Stimulated activated naive B cell treated with anti-CD40 and anti-IgM and Interleukin-4, amounts not matched to agents 10 μg/mL and 1 μg/mL and 100 μg/mL, for 72 hours (primary cell): ENCODE measurements around the gene C2orf76.
A peak's percentile ranks its signal among the peaks of the same experiment; 100 is the strongest.
"Not testable (repeated sequence)": the region's sequence is repeated elsewhere in the genome, so short reads cannot be mapped to it uniquely, and the experiment has no call there.

ENCODE experiments used
- ATAC-seq, 2 donors: fragments of 150-1000 bp; cut with Tn5 transposase; replicated peaks; 2 replicates each; pipeline ENCODE4 v1.10.0; 2021; ENCODE audit warnings: moderate library complexity in 1 of 2
- DNase-seq: peaks from one replicate; pipeline ENCODE4 v3.0.0; 2021
- H3K27ac Mint-ChIP-seq: one replicate; pipeline ENCODE4 v1.8.0; 2022; ENCODE audit warnings: mild to moderate bottlenecking, mixed read lengths
- H3K27me3 Mint-ChIP-seq, 2 donors: one replicate each; pipeline ENCODE4 v1.8.0; 2022; ENCODE audit warnings: mixed read lengths in 2 of 2
- H3K36me3 Mint-ChIP-seq, 2 donors: one replicate each; pipeline ENCODE4 v1.8.0; 2022; ENCODE audit warnings: mixed read lengths in 2 of 2, mild to moderate bottlenecking in 1 of 2
- H3K4me1 Mint-ChIP-seq, 2 donors: one replicate each; pipeline ENCODE4 v1.8.0; 2022; ENCODE audit warnings: mixed read lengths in 2 of 2, mild to moderate bottlenecking in 1 of 2
- H3K4me3 Mint-ChIP-seq, 2 donors: one replicate each; pipeline ENCODE4 v1.8.0; 2022; ENCODE audit warnings: mild to moderate bottlenecking in 2 of 2, mixed read lengths in 2 of 2, moderate library complexity in 1 of 2
- H3K9me3 Mint-ChIP-seq, 2 donors: one replicate each; pipeline ENCODE4 v1.8.0; 2022; ENCODE audit warnings: mixed read lengths in 2 of 2, mild to moderate bottlenecking in 1 of 2

The C2orf76 gene

DNA sequence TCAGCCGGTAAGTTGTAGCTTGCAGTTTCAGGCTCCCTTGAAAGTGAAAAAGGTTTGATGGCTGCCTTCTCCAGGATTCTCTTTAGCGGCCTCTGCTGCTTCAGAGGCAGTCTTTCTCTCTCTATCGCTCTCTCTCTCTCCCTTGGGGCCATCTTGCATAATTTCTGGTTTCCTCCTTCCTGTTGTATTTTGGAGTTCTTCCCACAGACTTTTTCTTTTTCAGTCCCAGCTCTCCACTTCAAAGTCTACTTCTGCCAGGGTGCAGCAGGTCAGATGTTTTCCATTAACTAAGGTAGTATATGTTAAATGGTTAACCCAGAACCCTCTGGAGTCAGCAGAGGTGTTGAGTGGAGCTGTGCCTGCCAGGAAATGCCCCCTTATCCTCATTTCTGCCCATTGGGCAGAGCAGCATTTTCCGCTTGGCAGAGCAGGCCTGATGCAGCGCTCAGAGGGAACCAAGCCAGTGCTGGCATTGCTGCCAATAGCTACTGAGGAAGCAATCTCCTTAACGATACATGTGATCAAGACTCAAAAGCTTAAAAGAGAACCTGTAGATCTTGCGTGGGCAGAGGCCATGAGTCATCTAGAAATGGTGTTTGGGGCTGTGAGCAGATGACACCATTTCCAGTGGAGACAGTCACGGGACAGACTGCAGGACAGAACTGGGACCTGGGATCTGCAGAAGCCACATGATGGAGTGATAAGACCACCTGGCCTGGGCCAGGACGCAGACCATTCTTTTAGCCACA, 20.9 kb upstream of the C2orf76 start:
- peaks cover 0 to 9% of the 10 kb centered on the region in 2 donors for H3K27me3 Mint-ChIP-seq
- peak overlapping the region; percentile 14 to 15 for H3K4me3 Mint-ChIP-seq
- H3K9me3 Mint-ChIP-seq, result no peaks in the 10 kb centered on the region
- ATAC-seq (peak; percentile 95 to 96), DNase-seq (peak; percentile 41)
- H3K36me3 Mint-ChIP-seq, result no peaks in the 10 kb centered on the region
- peaks cover 6 to 17% of the 10 kb centered on the region in 2 donors for H3K4me1 Mint-ChIP-seq
- H3K27ac Mint-ChIP-seq, result peak overlapping the region; percentile 25

DNA sequence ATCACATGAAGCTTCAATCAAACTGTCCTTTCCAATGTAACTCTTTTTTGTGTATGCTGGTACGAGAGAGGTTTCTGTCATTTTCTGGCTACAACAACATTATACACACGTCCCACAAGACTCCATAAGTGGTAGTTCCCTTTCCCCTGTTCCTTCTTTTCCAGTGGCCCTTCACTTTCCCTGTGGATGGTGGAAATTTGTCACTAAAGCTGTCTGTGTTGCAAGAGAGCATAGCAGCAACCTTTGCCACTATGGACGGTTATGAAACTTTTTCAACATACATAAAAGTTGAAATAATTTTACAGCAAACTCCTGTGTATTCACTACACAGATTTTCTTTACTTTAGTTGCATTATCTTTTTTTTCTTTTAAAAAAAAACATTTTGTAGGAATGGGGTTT, 18.8 kb upstream of the C2orf76 start:
- no peak for ATAC-seq
- no peak overlapping the region for H3K27ac Mint-ChIP-seq

DNA sequence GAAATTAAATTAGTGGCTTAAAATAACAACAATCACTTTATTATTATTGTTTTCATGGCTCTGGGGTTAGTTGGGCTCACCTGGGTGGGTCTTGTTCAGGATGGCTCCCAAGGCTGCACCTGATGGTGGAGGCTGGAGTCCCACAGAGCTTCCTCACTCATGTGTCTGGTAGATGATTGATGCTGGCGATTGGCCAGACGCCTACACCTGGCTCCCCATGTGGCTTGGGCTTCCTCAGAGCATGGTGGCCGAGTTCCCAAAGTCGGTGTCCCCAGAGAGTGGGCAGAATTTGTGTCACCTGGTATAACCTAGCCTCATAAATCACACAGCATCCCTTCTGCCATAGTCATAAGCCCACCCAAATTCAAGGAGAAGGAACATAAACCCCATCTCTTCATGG, 18.3 kb upstream of the C2orf76 start:
- DNase-seq, result no peak
- Mint-ChIP-seq H3K9me3 (no peaks in the 10 kb centered on the region), H3K4me1 (peaks cover 6 to 17% of the 10 kb centered on the region in 2 donors), H3K27me3 (peaks cover 0 to 9% of the 10 kb centered on the region in 2 donors), H3K36me3 (no peaks in the 10 kb centered on the region), H3K4me3 (no peak overlapping the region), H3K27ac (no peak overlapping the region)
- no peak for ATAC-seq

More for the DNA sequence above, 18.8 kb upstream of the C2orf76 start:
- Mint-ChIP-seq H3K4me1 (peaks cover 6 to 17% of the 10 kb centered on the region in 2 donors), H3K4me3 (no peak overlapping the region), H3K27me3 (peaks cover 0 to 9% of the 10 kb centered on the region in 2 donors), H3K36me3 (no peaks in the 10 kb centered on the region), H3K9me3 (no peaks in the 10 kb centered on the region)
- DNase-seq, result no peak

DNA sequence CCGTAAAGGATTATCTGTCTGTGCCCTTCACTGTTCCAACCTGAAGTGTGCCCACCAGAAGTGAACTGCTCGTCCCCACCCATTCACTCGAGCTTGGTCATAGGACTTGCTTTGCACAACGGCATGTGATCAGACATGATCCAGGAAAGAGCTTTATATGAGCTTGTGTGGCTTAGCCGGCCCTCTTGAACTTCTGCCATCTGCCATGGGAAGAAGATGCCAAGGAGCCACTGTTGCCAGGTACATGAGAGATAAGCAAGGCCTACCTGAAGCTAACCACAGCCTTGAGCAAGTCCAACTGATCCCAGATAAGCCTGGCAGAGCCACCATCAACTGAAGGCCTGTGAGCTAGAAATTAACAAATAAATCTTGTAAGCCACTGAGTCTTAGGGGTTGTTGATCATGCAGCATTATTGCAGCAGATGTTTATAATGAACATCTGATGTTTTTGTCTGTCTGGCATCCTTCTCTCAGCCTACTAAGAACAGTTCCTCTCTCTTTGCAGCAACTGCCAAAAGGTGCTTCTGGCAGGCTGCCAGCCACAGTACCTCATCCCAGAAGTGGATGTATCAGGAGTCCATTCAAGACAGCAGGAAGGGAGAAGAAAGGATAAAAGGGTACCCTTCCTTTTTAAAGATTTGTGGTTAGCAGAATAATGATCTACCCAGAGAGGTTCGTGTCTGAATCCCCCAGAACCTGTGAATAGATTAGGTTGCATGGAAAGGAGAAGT, 16.9 kb upstream of the C2orf76 start:
- DNase-seq, result no peak
- ATAC-seq, result no peak
- peaks cover 0 to 9% of the 10 kb centered on the region in 2 donors for H3K27me3 Mint-ChIP-seq
- H3K36me3 Mint-ChIP-seq, result no peaks in the 10 kb centered on the region
- no peak overlapping the region for H3K27ac Mint-ChIP-seq
- H3K9me3 Mint-ChIP-seq, result no peaks in the 10 kb centered on the region
- peaks cover 6 to 17% of the 10 kb centered on the region in 2 donors for H3K4me1 Mint-ChIP-seq
- H3K4me3 Mint-ChIP-seq, result no peak overlapping the region

DNA sequence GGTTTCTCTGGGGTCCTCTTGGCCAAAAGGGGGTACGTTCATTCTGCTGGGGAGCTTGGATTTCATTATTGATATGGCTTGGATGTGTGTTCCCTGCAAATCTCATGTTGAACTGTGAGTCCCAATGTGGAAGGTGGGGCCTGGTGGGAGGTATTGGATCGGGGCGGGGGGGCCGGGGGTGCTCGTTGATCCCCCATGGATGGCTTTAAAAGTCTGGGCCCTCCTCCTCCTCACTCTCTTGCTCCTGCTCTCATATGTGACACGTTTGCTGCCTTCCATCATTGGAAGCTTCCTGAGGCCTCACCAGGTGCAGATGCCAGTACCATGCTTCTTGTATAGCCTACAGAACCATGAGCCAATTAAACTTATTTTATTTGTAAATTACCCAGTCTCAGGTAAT, 11.9 kb upstream of the C2orf76 start:
- no peaks in the 10 kb centered on the region for H3K27me3 Mint-ChIP-seq
- peaks cover 15 to 25% of the 10 kb centered on the region in 2 donors for H3K36me3 Mint-ChIP-seq
- DNase-seq (no peak), ATAC-seq (no peak)
- H3K4me1 Mint-ChIP-seq, result peaks cover 3 to 20% of the 10 kb centered on the region in 2 donors
- H3K9me3 Mint-ChIP-seq, result peaks cover 3 to 5% of the 10 kb centered on the region in 2 donors
- no peak overlapping the region for H3K4me3 Mint-ChIP-seq
- no peak overlapping the region for H3K27ac Mint-ChIP-seq

DNA sequence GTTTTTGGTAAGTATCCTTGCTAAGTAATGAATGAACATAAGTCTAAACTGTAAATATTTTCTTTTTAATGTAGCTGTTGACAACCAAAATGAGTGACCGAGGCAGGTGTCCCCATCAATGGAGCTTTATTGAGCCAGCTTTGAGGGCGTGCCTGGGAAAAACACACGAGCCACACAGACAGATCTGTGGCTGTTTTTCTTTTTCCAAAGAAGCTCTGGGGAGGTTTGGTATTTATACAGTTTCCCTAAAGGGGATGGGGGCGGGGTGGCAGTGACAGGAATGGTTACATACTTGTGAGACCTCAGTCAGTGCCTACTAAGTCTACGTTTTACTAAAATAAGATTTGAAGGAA, 11.3 kb upstream of the C2orf76 start:
- no peak for ATAC-seq

DNA sequence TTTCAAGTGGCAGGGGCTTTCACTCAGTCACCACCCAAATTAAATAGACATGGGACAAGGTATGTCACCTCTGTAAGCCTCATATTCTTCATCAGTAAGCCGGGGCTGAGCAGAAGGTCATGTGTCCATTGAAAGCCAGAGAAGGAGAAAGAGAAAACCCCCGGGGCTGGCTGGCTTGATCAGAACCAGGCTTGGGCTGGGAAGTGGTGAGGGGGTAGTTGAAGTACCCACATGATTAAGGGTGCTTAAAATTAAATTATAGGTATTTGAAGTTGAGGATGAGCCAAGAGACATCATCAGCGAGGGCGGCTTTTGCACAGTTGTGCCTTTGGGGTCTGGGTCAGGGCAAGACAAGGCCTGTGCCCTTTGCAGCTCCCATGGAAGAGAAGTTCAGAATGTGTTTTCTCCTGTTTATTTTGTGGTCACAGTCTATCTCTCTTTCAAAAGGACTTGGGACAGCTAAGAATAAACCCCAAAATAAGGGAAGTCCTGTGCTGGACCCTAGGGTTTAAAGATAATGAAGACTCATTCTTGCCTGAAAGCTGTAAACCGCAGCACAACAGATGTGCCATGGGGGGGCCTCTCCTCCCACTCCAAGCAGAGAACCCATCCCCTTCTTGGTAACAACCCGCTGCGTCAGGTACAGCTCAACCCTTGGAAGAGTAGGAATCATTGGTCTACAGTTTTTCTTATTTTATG, 10.8 kb upstream of the C2orf76 start:
- H3K36me3 Mint-ChIP-seq, result peaks cover 26 to 36% of the 10 kb centered on the region in 2 donors
- ATAC-seq, result peak; percentile 23 to 39
- H3K9me3 Mint-ChIP-seq, result peaks cover 6 to 7% of the 10 kb centered on the region in 2 donors
- no peak for DNase-seq
- H3K4me3 Mint-ChIP-seq, result no peak overlapping the region
- H3K27ac Mint-ChIP-seq, result no peak overlapping the region
- no peaks in the 10 kb centered on the region for H3K27me3 Mint-ChIP-seq
- peaks cover 3 to 18% of the 10 kb centered on the region in 2 donors for H3K4me1 Mint-ChIP-seq

More for the DNA sequence above, 11.3 kb upstream of the C2orf76 start:
- no peak for DNase-seq
- Mint-ChIP-seq H3K4me3 (no peak overlapping the region), H3K27me3 (no peaks in the 10 kb centered on the region), H3K36me3 (peaks cover 20 to 31% of the 10 kb centered on the region in 2 donors), H3K27ac (no peak overlapping the region), H3K4me1 (peaks cover 3 to 18% of the 10 kb centered on the region in 2 donors), H3K9me3 (peaks cover 3 to 7% of the 10 kb centered on the region in 2 donors)

DNA sequence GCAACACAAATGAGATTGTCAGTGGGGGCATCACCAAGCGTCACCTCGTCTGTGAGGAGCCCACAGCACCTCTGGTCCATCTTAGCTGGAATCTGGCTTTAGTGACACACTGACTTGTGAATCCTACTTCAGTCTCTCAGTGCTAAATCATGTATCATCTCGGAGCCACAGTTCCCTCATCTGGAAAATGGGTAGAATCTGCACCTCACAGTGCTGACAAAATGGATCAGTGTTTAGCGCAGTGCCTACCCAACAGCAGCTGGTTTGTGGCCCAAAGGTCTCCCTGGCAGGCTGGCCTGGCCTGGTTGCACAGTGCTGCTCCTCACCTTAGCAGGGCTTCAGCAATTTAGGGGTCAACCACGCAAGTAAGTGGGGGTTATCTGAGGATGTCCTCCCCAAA, 10.2 kb upstream of the C2orf76 start:
- Mint-ChIP-seq H3K27me3 (no peaks in the 10 kb centered on the region), H3K36me3 (peaks cover 32 to 42% of the 10 kb centered on the region in 2 donors), H3K4me3 (no peak overlapping the region), H3K4me1 (peaks cover 3 to 18% of the 10 kb centered on the region in 2 donors), H3K9me3 (peaks cover 6 to 7% of the 10 kb centered on the region in 2 donors), H3K27ac (no peak overlapping the region)
- no peak for DNase-seq
- ATAC-seq, result no peak

DNA sequence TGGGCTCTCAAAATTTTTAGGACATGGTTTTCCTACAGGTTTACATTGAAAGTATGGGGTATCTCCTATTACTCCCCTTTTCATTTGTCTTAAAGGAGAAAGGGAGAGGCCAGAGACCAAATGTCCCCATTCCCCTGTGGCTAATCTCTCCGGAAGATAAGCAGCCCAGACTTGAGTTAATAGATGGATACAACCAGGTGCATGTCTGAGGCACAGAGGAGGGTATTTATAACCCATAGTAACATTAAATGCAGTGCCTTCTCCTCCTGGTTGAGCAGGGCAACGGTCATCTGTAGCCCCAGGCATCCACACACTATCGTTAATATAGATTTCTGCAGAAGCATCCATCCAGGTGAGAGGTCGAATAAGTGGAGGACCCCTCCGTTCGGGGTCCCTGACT, 9.8 kb upstream of the C2orf76 start:
- Mint-ChIP-seq H3K4me1 (peaks cover 3 to 18% of the 10 kb centered on the region in 2 donors), H3K36me3 (peaks cover 36 to 46% of the 10 kb centered on the region in 2 donors)
- DNase-seq, H3K27me3 Mint-ChIP-seq, H3K9me3 Mint-ChIP-seq, ATAC-seq, H3K4me3 Mint-ChIP-seq, H3K27ac Mint-ChIP-seq: not testable (repeated sequence)

DNA sequence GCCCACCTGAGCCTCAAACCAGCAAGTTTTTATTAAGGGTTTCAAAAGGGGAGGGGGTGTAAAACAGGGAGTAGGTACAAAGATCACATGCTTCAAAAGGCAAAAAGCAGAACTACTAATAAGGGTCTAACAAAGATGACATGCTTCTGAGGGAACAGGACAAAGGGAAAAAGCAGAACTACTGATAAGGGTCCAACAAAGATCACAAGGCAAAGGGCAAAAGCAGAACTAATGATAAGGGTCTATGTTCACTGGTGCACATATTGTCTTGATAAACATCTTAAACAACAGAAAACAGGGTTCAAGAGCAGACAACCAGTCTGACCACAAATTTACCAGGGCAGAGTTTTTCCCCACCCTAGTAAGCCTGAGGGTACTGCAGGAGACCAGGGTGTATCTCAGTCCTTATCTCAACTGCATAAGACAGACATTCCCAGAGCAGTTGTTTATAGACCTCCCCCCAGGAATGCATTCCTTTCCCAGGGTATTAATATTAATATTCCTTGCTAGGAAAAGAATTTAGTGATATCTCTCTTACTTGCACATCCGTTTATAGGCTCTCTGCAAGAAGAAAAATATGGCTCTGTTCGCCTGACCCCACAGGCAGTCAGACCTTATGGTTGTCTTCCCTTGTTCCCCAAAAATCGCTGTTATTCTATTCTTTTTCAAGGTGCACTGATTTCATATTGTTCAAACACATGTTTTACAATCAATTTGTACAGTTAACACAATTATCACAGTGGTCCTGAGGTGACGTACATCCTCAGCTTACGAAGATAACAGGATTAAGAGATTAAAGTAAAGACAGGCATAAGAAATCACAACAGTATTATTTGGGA, 7.5 kb upstream of the C2orf76 start:
- Mint-ChIP-seq H3K36me3 (peaks cover 53 to 62% of the 10 kb centered on the region in 2 donors), H3K4me1 (peaks cover 6 to 19% of the 10 kb centered on the region in 2 donors)
- H3K27ac Mint-ChIP-seq, H3K4me3 Mint-ChIP-seq, ATAC-seq, H3K9me3 Mint-ChIP-seq, DNase-seq, H3K27me3 Mint-ChIP-seq: not testable (repeated sequence)

DNA sequence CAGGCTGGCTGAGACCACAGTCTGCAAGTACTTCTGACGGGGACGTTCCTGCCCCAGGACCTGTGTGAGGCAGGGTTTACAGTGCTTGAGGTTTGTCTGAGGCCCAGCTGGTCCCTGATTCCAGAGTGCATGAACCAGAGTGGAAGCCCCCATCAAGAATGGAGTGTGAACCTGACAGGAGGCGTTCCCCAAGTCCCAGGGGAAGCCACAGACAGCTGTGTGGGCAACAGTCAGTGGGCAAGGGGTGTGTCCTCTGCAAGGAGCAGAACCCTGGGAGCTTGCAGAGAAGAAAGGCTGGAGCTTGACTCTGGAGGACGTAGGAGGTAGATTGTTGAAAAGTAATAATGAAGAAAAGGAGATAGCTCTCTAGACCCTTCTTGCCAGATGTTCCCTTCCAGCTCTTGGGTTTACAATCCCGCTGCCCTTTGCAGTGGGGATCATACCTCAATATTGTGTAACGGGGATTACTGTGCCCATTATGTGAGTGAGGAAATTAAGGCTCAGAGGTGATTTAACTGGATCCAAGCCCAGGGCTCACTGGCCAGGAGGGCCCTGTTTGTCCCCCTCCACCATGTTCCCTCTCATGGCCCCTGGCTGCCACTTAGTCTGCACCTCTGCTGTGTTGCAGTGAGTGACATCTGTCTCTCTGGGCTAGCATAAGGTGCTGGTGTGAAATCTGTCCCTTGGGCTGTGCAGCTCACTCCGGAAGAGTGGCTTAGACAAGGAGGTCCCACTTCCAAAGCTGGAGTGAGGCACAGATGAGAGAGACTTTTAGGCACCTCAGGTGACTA, 6.3 kb upstream of the C2orf76 start:
- Mint-ChIP-seq H3K4me3 (no peak overlapping the region), H3K4me1 (peaks cover 12 to 29% of the 10 kb centered on the region in 2 donors), H3K9me3 (peaks cover 6 to 7% of the 10 kb centered on the region in 2 donors), H3K36me3 (peaks cover 61 to 68% of the 10 kb centered on the region in 2 donors), H3K27me3 (no peaks in the 10 kb centered on the region), H3K27ac (no peak overlapping the region)
- no peak for ATAC-seq
- no peak for DNase-seq

DNA sequence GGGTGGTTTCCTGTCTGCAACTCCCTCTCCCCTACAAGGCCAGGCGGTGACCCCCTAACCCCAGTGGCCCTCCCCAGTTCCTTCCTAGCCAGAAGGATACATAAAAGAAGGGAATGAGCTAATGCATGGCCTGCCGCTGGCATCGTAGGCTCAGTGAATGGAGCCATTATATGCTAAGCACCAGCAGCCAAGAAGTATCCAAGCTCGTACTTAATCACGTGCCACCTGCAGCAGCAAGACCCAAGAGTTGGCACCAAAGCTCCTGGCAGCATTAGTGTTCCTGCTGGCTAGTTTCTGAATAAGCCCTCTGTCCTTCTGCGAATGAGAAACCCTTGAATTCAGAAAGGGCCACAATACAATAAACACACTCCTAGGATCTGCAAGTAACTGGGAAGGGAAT, 4.5 kb upstream of the C2orf76 start:
- DNase-seq (no peak), ATAC-seq (no peak)
- Mint-ChIP-seq H3K4me3 (no peak overlapping the region), H3K27ac (no peak overlapping the region), H3K9me3 (peaks cover 6 to 7% of the 10 kb centered on the region in 2 donors), H3K4me1 (peaks cover 15 to 20% of the 10 kb centered on the region in 2 donors), H3K27me3 (no peaks in the 10 kb centered on the region), H3K36me3 (peaks cover 65 to 81% of the 10 kb centered on the region in 2 donors)

DNA sequence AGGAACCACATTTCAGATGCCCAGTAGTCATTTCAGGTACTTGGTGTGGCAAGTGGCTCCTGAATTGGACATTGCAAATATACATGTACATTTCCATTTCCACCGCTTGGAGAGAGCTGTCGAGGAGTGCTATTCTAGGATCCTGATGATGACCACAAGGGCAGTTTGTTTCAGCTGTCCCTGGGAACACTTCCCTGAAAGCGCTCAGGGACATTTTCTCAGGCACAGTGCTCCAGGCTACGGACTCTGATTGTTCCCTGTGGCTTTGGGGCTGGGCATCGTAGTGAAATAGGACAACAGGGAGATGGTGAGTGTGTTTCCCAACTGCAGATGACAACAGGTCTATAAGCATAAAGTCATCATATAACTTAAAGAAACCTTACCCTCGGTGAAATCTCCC, 3.2 kb upstream of the C2orf76 start:
- Mint-ChIP-seq H3K27me3 (no peaks in the 10 kb centered on the region), H3K27ac (no peak overlapping the region), H3K36me3 (peaks cover 69 to 85% of the 10 kb centered on the region in 2 donors), H3K4me1 (peaks cover 27 to 33% of the 10 kb centered on the region in 2 donors), H3K4me3 (peak overlapping the region in 1 of 2 donors; percentile 25), H3K9me3 (peaks cover 6 to 7% of the 10 kb centered on the region in 2 donors)
- DNase-seq (no peak), ATAC-seq (no peak)
